Liver (tissue), 9 donors: ENCODE results near the gene ODAM. TPM values are rescaled to one million over a fixed set of nuclear protein-coding genes. Genes with fewer than 3 reads are reported as not detected.

Source experiments
- DNase-seq: peaks from one replicate; pipeline ENCODE4 v3.0.0-alpha.2; 2017; ENCODE audit warnings: low spot score
- H3K27ac ChIP-seq, 2 donors: one replicate each; pipeline ENCODE4 v1.7.0; 2013; ENCODE audit warnings: inconsistent platforms in 2 of 2, low read length in 2 of 2, control low read depth in 1 of 2, low read depth in 1 of 2, mild to moderate bottlenecking in 1 of 2
- H3K27me3 ChIP-seq, 4 donors: one replicate each; pipeline versions ENCODE4 v1.6.1 to v1.7.0; 2013; ENCODE audit warnings: low read length in 3 of 4, inconsistent platforms in 1 of 4, mild to moderate bottlenecking in 1 of 4, moderate library complexity in 1 of 4; ENCODE audit not compliant: control insufficient read depth in 4 of 4, insufficient read depth in 4 of 4
- H3K36me3 ChIP-seq, 4 donors: one replicate each; pipeline versions ENCODE4 v1.6.1 to v1.7.0; 2013; ENCODE audit warnings: low read length in 3 of 4, mild to moderate bottlenecking in 3 of 4, low read depth in 1 of 4, moderate library complexity in 1 of 4; ENCODE audit not compliant: control insufficient read depth in 4 of 4, insufficient read depth in 3 of 4
- H3K4me1 ChIP-seq, 4 donors: one replicate each; pipeline versions ENCODE4 v1.6.1 to v1.7.0; 2013; ENCODE audit warnings: low read length in 3 of 4, mild to moderate bottlenecking in 3 of 4, moderate library complexity in 1 of 4; ENCODE audit not compliant: control insufficient read depth in 4 of 4, insufficient read depth in 4 of 4
- H3K4me3 ChIP-seq, 3 donors: one replicate each; pipeline versions ENCODE4 v1.6.1 to v1.7.0; 2013; ENCODE audit warnings: low read length in 3 of 3, control low read depth in 1 of 3, low read depth in 1 of 3, mild to moderate bottlenecking in 1 of 3
- H3K9ac ChIP-seq, 2 donors: one replicate each; pipeline ENCODE4 v1.7.0; 2013; ENCODE audit warnings: low read length in 2 of 2, mild to moderate bottlenecking in 2 of 2, moderate library complexity in 2 of 2, control low read depth in 1 of 2, low read depth in 1 of 2
- H3K9me3 ChIP-seq, 4 donors: one replicate each; pipeline versions ENCODE4 v1.6.1 to v1.7.0; 2013; ENCODE audit warnings: low read length in 3 of 4; ENCODE audit not compliant: control insufficient read depth in 4 of 4
- FOXA1 ChIP-seq: IDR thresholded peaks from 2 replicates; pipeline ENCODE4 v1.6.1; 2016; ENCODE audit warnings: antibody characterized with exemption
- GABPA ChIP-seq, 2 donors: IDR thresholded peaks in 1 of 2; conservative IDR thresholded peaks in 1 of 2; 2 replicates each; pipeline ENCODE4 v1.6.1; 2016; ENCODE audit warnings: antibody characterized with exemption in 2 of 2, mild to moderate bottlenecking in 1 of 2, moderate library complexity in 1 of 2
- HNF4A ChIP-seq, 2 donors: conservative IDR thresholded peaks; 2 replicates each; pipeline ENCODE4 v1.6.1; 2016; ENCODE audit warnings: antibody characterized with exemption in 2 of 2, mild to moderate bottlenecking in 2 of 2
- HNF4G ChIP-seq: IDR thresholded peaks from 2 replicates; pipeline ENCODE4 v1.6.1; 2016; ENCODE audit warnings: antibody characterized with exemption
- JUND ChIP-seq, 2 donors: IDR thresholded peaks; 2 replicates each; pipeline ENCODE4 v1.6.1; 2016; ENCODE audit warnings: antibody characterized with exemption in 2 of 2
- NR2F2 ChIP-seq: IDR thresholded peaks from 2 replicates; pipeline ENCODE4 v1.6.1; 2016; ENCODE audit warnings: antibody characterized with exemption
- RAD21 ChIP-seq, 2 donors: IDR thresholded peaks; 2 replicates each; pipeline ENCODE4 v1.6.1; 2016; ENCODE audit warnings: antibody characterized with exemption in 2 of 2, mild to moderate bottlenecking in 2 of 2
- REST ChIP-seq: IDR thresholded peaks from 2 replicates; pipeline ENCODE4 v1.6.1; 2016; ENCODE audit warnings: antibody characterized with exemption, mild to moderate bottlenecking
- RXRA ChIP-seq, 2 donors: IDR thresholded peaks; 2 replicates each; pipeline ENCODE4 v1.6.1; 2017 to 2018; ENCODE audit warnings: antibody characterized with exemption in 2 of 2, mild to moderate bottlenecking in 1 of 2
- SP1 ChIP-seq: IDR thresholded peaks from 2 replicates; pipeline ENCODE4 v1.6.1; 2018; ENCODE audit warnings: antibody characterized with exemption, mild to moderate bottlenecking
- YY1 ChIP-seq: IDR thresholded peaks from 2 replicates; pipeline ENCODE4 v1.6.1; 2016; ENCODE audit warnings: antibody characterized with exemption, mild to moderate bottlenecking
- WGBS: extraction: QIAGEN DNeasy Blood & Tissue Kit; methylation state at CpG from one replicate; pipeline ENCODE4 v1.1.7; 2013; 5-methylcytosine and 5-hydroxymethylcytosine counted together
- polyA plus RNA-seq, 2 donors: library from polyadenylated mRNA; stranded (reverse) in 1 of 2; unstranded in 1 of 2; fragments of 200-250 nt in 1 of 2; fragments of >200 nt in 1 of 2; fragmentation: Nextera tagmentation in 1 of 2; extraction: Ambion mirVana in 1 of 2; gene quantifications; one replicate each; pipeline versions ENCODE4 v1.2.1 to v1.2.3, GENCODE V29; 2013 to 2015
- total RNA-seq, 2 donors: library from RNA; depleted of rRNA; stranded (reverse); fragments of >200 nt; gene quantifications; one replicate each; pipeline ENCODE4 v1.2.3, GENCODE V29; 2014
- TF ChIP-seq, protein P1 (sequence below): IDR thresholded peaks from 2 replicates; pipeline ENCODE4 v1.6.1; 2016; ENCODE audit warnings: antibody characterized with exemption
- TF ChIP-seq, protein P2 (sequence below): IDR thresholded peaks from 2 replicates; pipeline ENCODE4 v1.6.1; 2016; ENCODE audit warnings: antibody characterized with exemption
- TF ChIP-seq, protein P3 (sequence below): fragments of 150-350 bp; IDR thresholded peaks from 2 replicates; pipeline ENCODE4 v1.5.1; 2017; ENCODE audit warnings: improper control_type of control experiment, low read depth, low read length; ENCODE audit not compliant: missing input control
- donor health status: healthy.
- donor health status: healthy.
- donor health status: healthy.
- donor health status: healthy.
- donor health status: healthy.

Gene ODAM
- total and polyA plus RNA-seq, 4 donors = 0.25 to 0.28 TPM; not detected in 2

GRCh38 chr4:70152088-70152487 is 43.4 kb upstream of the ODAM start:
- Histone ChIP-seq H3K27ac (no peak overlapping the region), H3K4me3 (no peak overlapping the region), H3K36me3 (no peaks in the 10 kb centered on the region), H3K4me1 (no peaks in the 10 kb centered on the region), H3K9ac (no peak overlapping the region), H3K27me3 (no peaks in the 10 kb centered on the region), H3K9me3 (no peaks in the 10 kb centered on the region)
- DNase-seq = no peak
- WGBS = 88% methylated on average over 2 of the region's 2 CpGs
- no peak for TF ChIP-seq RXRA (IDR thresholded peaks at IDR 0.05)
- no peak for TF ChIP-seq RAD21 (IDR thresholded peaks at IDR 0.05)
- TF ChIP-seq, protein P1, sequence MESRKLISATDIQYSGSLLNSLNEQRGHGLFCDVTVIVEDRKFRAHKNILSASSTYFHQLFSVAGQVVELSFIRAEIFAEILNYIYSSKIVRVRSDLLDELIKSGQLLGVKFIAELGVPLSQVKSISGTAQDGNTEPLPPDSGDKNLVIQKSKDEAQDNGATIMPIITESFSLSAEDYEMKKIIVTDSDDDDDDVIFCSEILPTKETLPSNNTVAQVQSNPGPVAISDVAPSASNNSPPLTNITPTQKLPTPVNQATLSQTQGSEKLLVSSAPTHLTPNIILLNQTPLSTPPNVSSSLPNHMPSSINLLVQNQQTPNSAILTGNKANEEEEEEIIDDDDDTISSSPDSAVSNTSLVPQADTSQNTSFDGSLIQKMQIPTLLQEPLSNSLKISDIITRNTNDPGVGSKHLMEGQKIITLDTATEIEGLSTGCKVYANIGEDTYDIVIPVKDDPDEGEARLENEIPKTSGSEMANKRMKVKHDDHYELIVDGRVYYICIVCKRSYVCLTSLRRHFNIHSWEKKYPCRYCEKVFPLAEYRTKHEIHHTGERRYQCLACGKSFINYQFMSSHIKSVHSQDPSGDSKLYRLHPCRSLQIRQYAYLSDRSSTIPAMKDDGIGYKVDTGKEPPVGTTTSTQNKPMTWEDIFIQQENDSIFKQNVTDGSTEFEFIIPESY = no peak
- TF ChIP-seq, protein P2, sequence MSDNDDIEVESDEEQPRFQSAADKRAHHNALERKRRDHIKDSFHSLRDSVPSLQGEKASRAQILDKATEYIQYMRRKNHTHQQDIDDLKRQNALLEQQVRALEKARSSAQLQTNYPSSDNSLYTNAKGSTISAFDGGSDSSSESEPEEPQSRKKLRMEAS = no peak
- no peak for TF ChIP-seq REST
- TF ChIP-seq HNF4G = no peak
- TF ChIP-seq JUND (IDR thresholded peaks at IDR 0.05) = no peak
- no peak for TF ChIP-seq HNF4A (conservative IDR thresholded peaks at IDR 0.05)
- TF ChIP-seq YY1 = no peak
- no peak for TF ChIP-seq SP1
- TF ChIP-seq FOXA1 = no peak
- TF ChIP-seq, protein P3, sequence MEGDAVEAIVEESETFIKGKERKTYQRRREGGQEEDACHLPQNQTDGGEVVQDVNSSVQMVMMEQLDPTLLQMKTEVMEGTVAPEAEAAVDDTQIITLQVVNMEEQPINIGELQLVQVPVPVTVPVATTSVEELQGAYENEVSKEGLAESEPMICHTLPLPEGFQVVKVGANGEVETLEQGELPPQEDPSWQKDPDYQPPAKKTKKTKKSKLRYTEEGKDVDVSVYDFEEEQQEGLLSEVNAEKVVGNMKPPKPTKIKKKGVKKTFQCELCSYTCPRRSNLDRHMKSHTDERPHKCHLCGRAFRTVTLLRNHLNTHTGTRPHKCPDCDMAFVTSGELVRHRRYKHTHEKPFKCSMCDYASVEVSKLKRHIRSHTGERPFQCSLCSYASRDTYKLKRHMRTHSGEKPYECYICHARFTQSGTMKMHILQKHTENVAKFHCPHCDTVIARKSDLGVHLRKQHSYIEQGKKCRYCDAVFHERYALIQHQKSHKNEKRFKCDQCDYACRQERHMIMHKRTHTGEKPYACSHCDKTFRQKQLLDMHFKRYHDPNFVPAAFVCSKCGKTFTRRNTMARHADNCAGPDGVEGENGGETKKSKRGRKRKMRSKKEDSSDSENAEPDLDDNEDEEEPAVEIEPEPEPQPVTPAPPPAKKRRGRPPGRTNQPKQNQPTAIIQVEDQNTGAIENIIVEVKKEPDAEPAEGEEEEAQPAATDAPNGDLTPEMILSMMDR = no peak
- no peak for TF ChIP-seq NR2F2
- TF ChIP-seq GABPA (IDR thresholded peaks at IDR 0.05 in 1 of 2, conservative IDR thresholded peaks at IDR 0.05 in 1 of 2) = no peak

DNA sequence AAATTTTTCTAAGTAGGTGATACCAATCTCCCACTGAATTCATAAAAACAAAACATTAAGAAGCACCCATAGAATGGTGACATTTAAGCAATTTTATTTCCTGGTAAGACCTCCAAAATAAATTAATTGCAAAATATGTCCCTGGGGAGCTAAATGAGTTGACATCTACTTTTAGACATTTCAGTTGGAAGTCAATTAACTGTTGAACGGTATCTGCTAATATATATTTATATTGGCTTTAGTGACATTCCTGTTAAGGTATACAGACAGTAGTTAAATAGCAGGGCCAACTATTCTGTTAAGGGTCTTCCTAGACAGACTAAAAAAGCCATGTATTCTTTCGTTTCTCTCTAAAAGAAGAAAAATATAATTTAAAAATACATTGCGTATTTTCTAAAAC is 41.6 kb upstream of the ODAM start, which contains the start of gene PRR27:
Gene PRR27 (plus strand): TSS at position 301 of the 400 bp plus-strand sequence. CDS start 139 bp downstream, outside the sequence.
- H3K4me3 ChIP-seq = no peak within 1 kb of the TSS
- 91% methylated on average over 3 of the region's 3 CpGs for WGBS
- H3K4me1 ChIP-seq = no peaks in the 10 kb centered on the region
- TF ChIP-seq REST = no peak
- no peak for TF ChIP-seq JUND (IDR thresholded peaks at IDR 0.05)
- no peak for TF ChIP-seq RAD21 (IDR thresholded peaks at IDR 0.05)
- no peak for TF ChIP-seq YY1
- TF ChIP-seq, protein P3 = no peak
- no peak within 1 kb of the TSS for H3K27ac ChIP-seq
- no peaks in the 10 kb centered on the region for H3K36me3 ChIP-seq
- H3K27me3 ChIP-seq = no peaks in the 10 kb centered on the region
- no peak within 1 kb of the TSS for H3K9ac ChIP-seq
- no peak for DNase-seq
- H3K9me3 ChIP-seq = no peaks in the 10 kb centered on the region
